HG02970 (cell line): ENCODE results near the gene RPL19.
"Not testable (repeated sequence)": the region's sequence is repeated elsewhere in the genome, so short reads cannot be mapped to it uniquely, and the experiment has no call there.

Experiments used
- ATAC-seq: cut with Tn5 transposase; IDR thresholded peaks from one replicate; pipeline ENCODE4 v1.9.1; 2021; ENCODE audit warnings: mild to moderate bottlenecking, moderate library complexity, moderate number of reproducible peaks; ENCODE audit not compliant: unreplicated experiment, low FRiP score

The RPL19 gene

GRCh38 chr17:39239640-39240314, 39.7 kb downstream of the RPL19 start:
- ATAC-seq: no peak

DNA sequence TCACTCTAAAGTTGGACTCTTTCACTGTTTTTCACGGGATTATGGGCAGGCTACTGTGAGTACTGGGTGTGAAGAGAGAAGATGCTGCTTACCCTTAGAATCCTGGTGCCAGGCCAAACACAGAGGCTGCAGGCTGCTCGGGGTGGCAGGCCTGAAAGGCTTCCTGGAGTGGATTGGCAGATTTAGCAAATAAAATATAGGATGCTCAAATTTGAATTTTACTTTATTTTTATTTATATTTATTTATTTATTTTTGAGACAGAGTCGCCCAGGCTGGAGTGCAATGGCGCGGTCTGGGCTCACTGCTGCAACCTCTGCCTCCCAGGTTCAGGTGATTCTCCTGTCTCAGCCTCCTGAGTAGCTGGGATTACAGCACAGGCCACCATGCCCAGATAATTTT, 40.5 kb downstream of the RPL19 start:
- ATAC-seq: no peak

GRCh38 chr17:39243155-39243554, 43.1 kb downstream of the RPL19 start:
- no peak for ATAC-seq

GRCh38 chr17:39244016-39244599, 44.0 kb downstream of the RPL19 start:
- no peak for ATAC-seq

DNA sequence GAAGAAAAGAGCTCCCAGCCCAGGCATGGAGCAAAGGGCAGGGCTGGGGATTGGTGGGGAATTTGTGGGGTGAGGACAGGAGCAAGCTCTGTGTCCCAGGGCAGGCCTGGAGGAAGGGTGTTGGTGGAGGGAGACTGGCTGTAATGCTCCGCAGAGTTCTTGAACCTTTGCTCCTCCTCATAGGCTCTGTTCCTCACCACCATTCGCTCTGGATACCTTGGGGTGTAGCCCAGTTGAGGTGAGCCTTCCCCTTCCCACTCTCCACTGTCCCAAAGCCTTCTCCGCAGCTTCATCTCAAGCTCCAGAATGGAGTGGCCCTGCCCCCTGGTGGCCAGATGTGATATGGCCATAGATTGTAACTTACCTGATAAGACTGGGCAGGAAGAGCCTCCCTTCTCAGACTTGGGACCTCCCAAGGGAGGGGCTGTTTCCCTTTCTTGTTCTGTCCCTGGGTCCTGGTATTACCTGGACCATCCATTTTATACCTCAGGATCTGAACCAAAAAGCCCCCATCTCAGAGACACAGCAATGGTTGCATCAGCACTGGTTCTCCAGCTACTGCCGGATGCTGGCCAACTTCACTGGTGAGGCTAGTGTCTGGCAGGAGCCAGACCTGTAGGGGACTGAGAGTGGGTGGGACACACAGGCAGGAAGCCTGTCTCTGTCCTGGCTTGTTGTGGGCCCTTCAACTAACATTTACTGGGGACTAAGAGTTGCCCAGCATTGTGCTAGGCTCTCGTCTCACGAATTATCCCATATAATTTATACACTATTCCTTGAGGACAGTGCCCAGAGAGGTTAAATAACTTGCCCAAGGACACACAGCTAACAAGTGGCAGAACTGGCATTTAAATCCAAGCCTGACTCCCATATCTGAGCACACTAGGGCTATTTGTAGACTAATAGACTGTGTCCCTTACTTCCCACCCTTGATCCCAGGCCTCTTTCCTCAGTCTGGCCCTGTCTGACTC, 44.8 kb downstream of the RPL19 start:
- peak; percentile 58 for ATAC-seq

GRCh38 chr17:39246274-39246673, 46.2 kb downstream of the RPL19 start:
- ATAC-seq: no peak

- ATAC-seq: not testable (repeated sequence)
Measured at GRCh38 chr17:39250076-39250475, 50.0 kb downstream of the RPL19 start.

GRCh38 chr17:39251997-39252396, 51.9 kb downstream of the RPL19 start:
- no peak for ATAC-seq

DNA sequence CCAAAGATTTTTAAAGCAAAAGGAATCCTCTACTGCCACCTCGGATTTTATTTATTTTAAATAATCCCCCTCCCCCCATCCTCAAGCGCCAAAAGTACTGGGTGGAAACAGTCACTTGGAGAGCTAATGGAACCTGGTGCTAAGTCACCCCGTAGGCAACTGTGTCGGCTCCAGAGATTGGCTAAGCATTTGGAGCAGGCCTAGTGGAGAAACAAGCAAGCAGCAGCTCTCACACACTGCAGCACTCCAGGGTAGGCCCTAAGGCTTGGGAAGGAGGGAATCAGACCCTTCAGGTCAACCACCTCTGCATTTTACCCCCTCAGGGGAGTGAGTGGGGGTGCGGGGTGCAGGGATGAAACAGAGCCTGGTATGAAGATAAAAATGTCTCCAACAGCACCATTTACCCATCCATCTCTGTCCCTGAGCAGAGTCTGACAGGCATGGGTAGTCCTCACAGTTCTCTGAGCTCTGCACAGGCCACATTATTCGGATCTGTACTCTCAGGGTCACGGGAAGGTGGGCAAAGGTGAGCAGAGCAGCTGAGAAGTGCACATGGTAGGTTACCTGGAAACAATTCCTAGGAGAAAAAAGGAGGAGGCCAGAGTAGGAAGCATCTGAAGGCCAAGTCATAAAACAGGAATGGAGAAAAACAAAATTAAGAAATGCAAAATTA, 52.8 kb downstream of the RPL19 start:
- no peak for ATAC-seq
